Measurements from ENCODE around the gene ANKRD36B. TPM values are rescaled to one million over a fixed set of nuclear protein-coding genes. Genes with fewer than 3 reads are reported as not detected.
"Not testable (repeated sequence)": the region's sequence is repeated elsewhere in the genome, so short reads cannot be mapped to it uniquely, and the experiment has no call there.

Gene ANKRD36B
- total RNA-seq, 2 donors from 2014 or later: 36.9 to 57.1 TPM

- H3K27me3 ChIP-seq; H3K4me3 ChIP-seq; intact Hi-C loops (cut with DNase I); DNase-seq; H3K9me3 ChIP-seq; H3K4me1 ChIP-seq; H3K27ac ChIP-seq; H3K36me3 ChIP-seq (replicated peaks in 1 of 2; ENCODE audit: insufficient read depth in 1 of 2, low read depth in 2 of 2): not testable (repeated sequence)
- WGBS, 2 donors: no CpG with 5 or more reads among the region's 12 CpGs
- ATAC-seq: peak; percentile 58
Observed at GRCh38 chr2:97605524-97606339, 16.1 kb upstream of the ANKRD36B start.

DNA sequence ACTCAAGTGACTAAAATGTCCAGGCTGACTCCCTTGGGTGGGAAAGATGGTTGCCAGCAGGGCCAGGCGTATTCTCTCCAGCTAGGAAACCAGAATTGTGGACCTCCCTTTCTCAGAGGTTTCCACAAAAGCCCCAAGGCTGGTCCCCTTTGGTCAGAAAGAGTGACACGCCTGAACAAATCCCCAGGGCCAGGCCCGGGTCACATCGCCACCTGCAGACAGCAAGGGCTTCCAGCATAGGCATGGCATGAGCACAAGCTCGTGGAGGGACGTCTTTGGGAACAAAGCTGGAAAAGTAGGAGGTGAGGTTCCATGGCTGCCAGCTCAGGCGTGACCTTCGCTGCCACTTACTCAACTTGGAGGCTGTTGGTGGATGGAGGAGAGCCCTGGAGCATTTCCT lies 15.4 kb upstream of the ANKRD36B start:
- no CpG with 5 or more reads among the region's 8 CpGs for WGBS, 2 donors
- H3K4me3 ChIP-seq; intact Hi-C loops (cut with DNase I); H3K4me1 ChIP-seq; H3K36me3 ChIP-seq (replicated peaks in 1 of 2; ENCODE audit: insufficient read depth in 1 of 2, low read depth in 2 of 2); ATAC-seq; H3K9me3 ChIP-seq; DNase-seq; H3K27me3 ChIP-seq; H3K27ac ChIP-seq: not testable (repeated sequence)

DNA sequence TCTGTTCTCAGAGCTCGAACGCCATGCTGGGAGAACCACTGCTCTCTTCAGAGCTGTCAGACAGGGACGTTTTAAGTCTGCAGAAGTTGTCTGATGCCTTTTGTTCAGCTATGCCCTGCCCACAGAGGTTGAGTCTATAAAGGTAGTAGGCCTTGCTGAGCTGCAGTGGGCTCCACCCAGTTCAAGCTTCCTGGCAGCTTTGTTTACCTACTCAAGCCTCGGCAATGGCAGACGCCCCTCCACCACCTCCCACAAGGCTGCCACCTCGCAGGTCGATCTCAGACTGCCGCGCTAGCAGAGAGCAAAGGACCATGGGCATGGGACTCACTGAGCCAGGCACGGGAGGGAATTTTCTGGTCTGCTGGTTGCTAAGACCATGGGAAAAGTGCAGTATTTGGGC lies 11.9 kb upstream of the ANKRD36B start:
- ATAC-seq; intact Hi-C loops (cut with DNase I); H3K36me3 ChIP-seq (replicated peaks in 1 of 2; ENCODE audit: insufficient read depth in 1 of 2, low read depth in 2 of 2); H3K27ac ChIP-seq; H3K27me3 ChIP-seq; H3K9me3 ChIP-seq; DNase-seq; H3K4me3 ChIP-seq; H3K4me1 ChIP-seq: not testable (repeated sequence)
- 17 to 73% methylated on average over 1 to 6 of the region's 10 CpGs for WGBS, 2 donors

DNA sequence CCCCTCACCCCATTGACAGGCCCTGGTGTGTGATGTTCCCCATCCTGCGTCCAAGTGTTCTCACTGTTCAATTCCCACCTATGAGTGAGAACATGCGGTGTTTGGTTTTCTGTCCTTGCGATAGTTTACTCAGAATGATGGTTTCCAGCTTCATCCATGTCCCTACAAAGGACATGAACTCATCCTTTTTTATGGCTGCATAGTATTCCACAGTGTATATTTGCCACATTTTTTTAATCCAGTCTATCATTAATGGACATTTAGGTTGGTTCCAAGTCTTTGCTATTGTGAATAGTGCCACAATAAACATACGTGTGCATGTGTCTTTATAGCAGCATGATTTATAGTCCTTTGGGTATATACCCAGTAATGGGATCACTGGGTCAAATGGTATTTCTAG lies 6.5 kb upstream of the ANKRD36B start:
- intact Hi-C loops (cut with DNase I): loop anchor here (10.0 kb wide), 1 partner anchor 99 kb away; no protein-coding TSS in a partner anchor
- H3K27me3 ChIP-seq; H3K27ac ChIP-seq; H3K36me3 ChIP-seq (replicated peaks in 1 of 2; ENCODE audit: insufficient read depth in 1 of 2, low read depth in 2 of 2); H3K4me3 ChIP-seq; H3K9me3 ChIP-seq; DNase-seq; ATAC-seq; H3K4me1 ChIP-seq: not testable (repeated sequence)
- 93 to 94% methylated on average over 4 of the region's 4 CpGs for WGBS, 2 donors

DNA sequence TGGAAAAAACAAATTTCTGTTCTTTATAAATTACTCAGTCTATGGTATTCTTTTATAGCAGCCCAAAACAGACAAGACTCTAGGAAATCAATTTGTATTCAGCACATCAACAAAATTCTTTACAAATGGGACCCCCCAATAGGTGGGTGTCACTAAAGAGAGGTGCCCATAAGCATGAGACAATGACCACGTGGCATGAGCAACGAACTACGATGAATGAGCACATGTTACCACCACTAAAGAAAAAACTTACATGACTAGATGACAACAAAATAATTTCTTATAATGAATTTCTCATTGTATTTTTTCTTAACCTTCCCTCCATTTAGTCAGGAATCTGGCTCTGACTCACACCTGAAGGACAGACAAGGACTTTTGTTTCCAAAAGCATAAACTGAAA lies 3.8 kb upstream of the ANKRD36B start:
- intact Hi-C loops (cut with DNase I): loop anchor here (10.0 kb wide), 1 partner anchor 101 kb away; no protein-coding TSS in a partner anchor
- not testable (repeated sequence) for H3K36me3 ChIP-seq (replicated peaks in 1 of 2; ENCODE audit: insufficient read depth in 1 of 2, low read depth in 2 of 2); H3K4me3 ChIP-seq; H3K9me3 ChIP-seq; H3K27me3 ChIP-seq; H3K4me1 ChIP-seq; ATAC-seq; H3K27ac ChIP-seq; DNase-seq
- 42 to 55% methylated on average over 3 of the region's 3 CpGs for WGBS, 2 donors

- H3K27me3 ChIP-seq; H3K36me3 ChIP-seq (replicated peaks in 1 of 2; ENCODE audit: insufficient read depth in 1 of 2, low read depth in 2 of 2); H3K4me1 ChIP-seq; H3K9me3 ChIP-seq: not testable (repeated sequence)
- peak overlapping the region; percentile 85 to 98 (median 93) for H3K27ac ChIP-seq
- peak; percentile 48 to 55 (median 51) for TF ChIP-seq POLR2A (IDR thresholded peaks at IDR 0.05)
- TF ChIP-seq, protein P1, sequence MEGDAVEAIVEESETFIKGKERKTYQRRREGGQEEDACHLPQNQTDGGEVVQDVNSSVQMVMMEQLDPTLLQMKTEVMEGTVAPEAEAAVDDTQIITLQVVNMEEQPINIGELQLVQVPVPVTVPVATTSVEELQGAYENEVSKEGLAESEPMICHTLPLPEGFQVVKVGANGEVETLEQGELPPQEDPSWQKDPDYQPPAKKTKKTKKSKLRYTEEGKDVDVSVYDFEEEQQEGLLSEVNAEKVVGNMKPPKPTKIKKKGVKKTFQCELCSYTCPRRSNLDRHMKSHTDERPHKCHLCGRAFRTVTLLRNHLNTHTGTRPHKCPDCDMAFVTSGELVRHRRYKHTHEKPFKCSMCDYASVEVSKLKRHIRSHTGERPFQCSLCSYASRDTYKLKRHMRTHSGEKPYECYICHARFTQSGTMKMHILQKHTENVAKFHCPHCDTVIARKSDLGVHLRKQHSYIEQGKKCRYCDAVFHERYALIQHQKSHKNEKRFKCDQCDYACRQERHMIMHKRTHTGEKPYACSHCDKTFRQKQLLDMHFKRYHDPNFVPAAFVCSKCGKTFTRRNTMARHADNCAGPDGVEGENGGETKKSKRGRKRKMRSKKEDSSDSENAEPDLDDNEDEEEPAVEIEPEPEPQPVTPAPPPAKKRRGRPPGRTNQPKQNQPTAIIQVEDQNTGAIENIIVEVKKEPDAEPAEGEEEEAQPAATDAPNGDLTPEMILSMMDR (IDR thresholded peaks at IDR 0.05): peak; percentile 86 to 100 (median 99)
- 4% methylated on average over 17 to 23 of the region's 33 CpGs for WGBS, 2 donors
- ATAC-seq: peak; percentile 92
- H3K4me3 ChIP-seq: peak overlapping the region; percentile 30 to 48
- intact Hi-C loops (cut with DNase I): loop anchor here (10.0 kb wide), 1 partner anchor 104 kb away; no protein-coding TSS in a partner anchor
- DNase-seq: peak; percentile 90 to 93 (median 90)
Observed at GRCh38 chr2:97590515-97591394, 1.1 kb upstream of the ANKRD36B start.

DNA sequence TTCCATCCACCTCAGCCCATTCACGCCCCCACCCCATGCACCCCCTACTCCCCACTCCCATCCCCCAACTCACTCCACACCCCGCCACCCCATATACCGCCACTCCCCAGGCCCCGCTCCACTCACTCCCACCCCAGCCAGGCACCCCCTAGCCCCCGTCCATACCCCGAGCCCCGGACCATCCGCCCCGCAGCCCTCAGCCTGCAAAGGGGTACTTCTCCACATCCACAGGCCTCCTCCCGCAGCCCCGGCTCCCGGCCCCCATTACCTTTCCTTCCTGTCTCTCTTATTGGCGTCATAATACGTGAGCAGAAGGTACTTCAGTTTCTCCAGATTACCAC lies 450 bp downstream of the ANKRD36B start:
- ATAC-seq: peak; percentile 7

GRCh38 chr2:97565674-97566073 lies 24.0 kb downstream of the ANKRD36B start:
- H3K36me3 ChIP-seq (replicated peaks in 1 of 2; ENCODE audit: insufficient read depth in 1 of 2, low read depth in 2 of 2); H3K4me3 ChIP-seq; H3K27me3 ChIP-seq; DNase-seq; ATAC-seq; H3K27ac ChIP-seq; intact Hi-C loops (cut with DNase I); H3K4me1 ChIP-seq; H3K9me3 ChIP-seq: not testable (repeated sequence)
- 75 to 94% methylated on average over 3 of the region's 3 CpGs for WGBS, 2 donors

More for the DNA sequence above, 450 bp downstream of the ANKRD36B start:
- 0% methylated on average over 3 of the region's 14 CpGs; no CpG with 5 or more reads in 1 of the 2 donors for WGBS, 2 donors
- H3K36me3 ChIP-seq (replicated peaks in 1 of 2; ENCODE audit: insufficient read depth in 1 of 2, low read depth in 2 of 2); H3K27me3 ChIP-seq; H3K4me1 ChIP-seq; DNase-seq; intact Hi-C loops (cut with DNase I); H3K9me3 ChIP-seq: not testable (repeated sequence)
- peak overlapping the region; percentile 80 to 98 (median 88) for H3K27ac ChIP-seq
- H3K4me3 ChIP-seq: peak overlapping the region; percentile 31 to 48

DNA sequence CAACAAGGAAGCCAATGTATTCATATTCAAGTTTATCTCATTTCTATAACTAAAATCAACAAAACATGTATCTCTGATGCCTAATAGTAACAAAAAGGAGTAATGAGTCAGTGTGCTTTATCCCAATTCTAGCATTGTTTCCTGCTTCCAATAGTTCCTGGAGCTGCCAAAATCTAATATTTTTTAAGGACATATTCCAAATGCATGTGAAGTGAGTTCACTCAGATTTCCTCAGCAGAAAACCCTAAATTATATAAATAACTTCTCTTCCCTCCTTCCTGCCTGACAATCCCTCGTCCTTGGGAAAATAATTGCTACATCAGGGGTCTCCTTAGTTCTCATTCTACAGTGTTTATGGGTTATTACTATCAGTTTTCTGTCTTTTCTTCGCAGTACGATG lies 37.3 kb downstream of the ANKRD36B start:
- ATAC-seq; H3K27ac ChIP-seq; DNase-seq; intact Hi-C loops (cut with DNase I); H3K9me3 ChIP-seq; H3K4me3 ChIP-seq; H3K27me3 ChIP-seq; H3K4me1 ChIP-seq: not testable (repeated sequence)
- WGBS, 2 donors: 87 to 90% methylated on average over 3 of the region's 3 CpGs
- H3K36me3 ChIP-seq (replicated peaks in 1 of 2; ENCODE audit: insufficient read depth in 1 of 2, low read depth in 2 of 2): peaks cover 4 to 23% of the 10 kb centered on the region in 2 donors

DNA sequence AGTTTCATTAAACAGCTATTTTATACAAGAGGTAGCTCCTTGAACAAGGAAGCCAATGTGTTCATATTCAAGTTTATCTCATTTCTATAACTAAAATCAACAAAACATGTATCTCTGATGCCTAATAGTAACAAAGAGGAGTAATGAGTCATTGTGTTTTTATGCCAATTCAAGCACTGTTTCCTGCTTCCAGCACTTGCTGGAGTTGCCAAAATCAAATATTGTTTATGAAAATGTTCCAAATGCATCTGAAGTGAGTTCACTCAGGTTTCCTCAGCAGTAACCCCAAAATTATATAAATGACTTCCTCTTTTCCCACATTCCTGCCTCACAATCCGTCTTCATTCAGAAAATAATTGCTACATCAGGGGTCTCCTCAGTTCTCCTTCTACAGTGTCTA lies 39.2 kb downstream of the ANKRD36B start:
- H3K27ac ChIP-seq; DNase-seq; H3K4me3 ChIP-seq; H3K4me1 ChIP-seq; H3K9me3 ChIP-seq; intact Hi-C loops (cut with DNase I); ATAC-seq; H3K27me3 ChIP-seq: not testable (repeated sequence)
- H3K36me3 ChIP-seq (replicated peaks in 1 of 2; ENCODE audit: insufficient read depth in 1 of 2, low read depth in 2 of 2): peaks cover 4 to 21% of the 10 kb centered on the region in 2 donors
- 86 to 88% methylated on average over 1 of the region's 1 CpG for WGBS, 2 donors
